GM19324 (cell line): ENCODE measurements around the gene GOLIM4.
"Not testable (repeated sequence)": the region's sequence is repeated elsewhere in the genome, so short reads cannot be mapped to it uniquely, and the experiment has no call there.

Source experiments
- ATAC-seq: cut with Tn5 transposase; IDR thresholded peaks from one replicate; pipeline ENCODE4 v1.9.1; 2021; ENCODE audit warnings: mild to moderate bottlenecking, moderate library complexity; ENCODE audit not compliant: unreplicated experiment, low FRiP score

Gene GOLIM4

GRCh38 chr3:168081171-168081771 lies 14.5 kb downstream of the GOLIM4 start:
- no peak for ATAC-seq

DNA sequence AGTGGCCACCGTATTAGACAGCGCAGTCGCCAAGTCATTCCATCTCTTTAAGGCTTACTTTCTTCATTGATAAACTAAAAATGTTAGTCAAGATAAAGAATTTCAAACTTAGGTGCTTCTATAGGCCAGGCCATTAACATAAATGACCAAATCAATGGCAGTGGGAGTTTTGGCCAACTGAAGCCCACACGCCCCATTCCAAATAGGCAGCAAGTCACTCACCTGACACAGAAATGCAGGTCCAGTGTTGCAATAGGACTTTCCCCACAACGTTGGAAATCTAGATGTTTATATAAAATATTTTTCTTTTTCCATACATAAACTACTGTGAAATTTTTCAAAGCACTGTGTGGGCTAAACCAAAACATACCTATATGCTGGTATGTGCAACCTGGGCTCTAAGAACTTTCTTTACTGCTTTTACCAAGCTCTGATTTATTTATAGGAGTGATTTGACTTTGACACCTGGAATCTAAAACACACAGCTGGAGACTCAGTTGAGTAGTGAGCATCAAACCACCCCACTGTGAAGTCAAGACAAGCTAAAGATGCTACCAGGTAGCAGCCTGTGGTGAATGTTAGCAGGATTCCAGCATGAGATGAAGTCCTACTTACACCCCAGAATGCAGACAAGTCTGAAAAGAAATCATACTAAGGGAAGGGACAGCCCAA lies 15.1 kb downstream of the GOLIM4 start:
- no peak for ATAC-seq

GRCh38 chr3:168080022-168080421 lies 15.7 kb downstream of the GOLIM4 start:
- no peak for ATAC-seq

GRCh38 chr3:168077091-168077490 lies 18.6 kb downstream of the GOLIM4 start:
- ATAC-seq: no peak

GRCh38 chr3:168073842-168074605 lies 21.7 kb downstream of the GOLIM4 start:
- ATAC-seq: no peak

DNA sequence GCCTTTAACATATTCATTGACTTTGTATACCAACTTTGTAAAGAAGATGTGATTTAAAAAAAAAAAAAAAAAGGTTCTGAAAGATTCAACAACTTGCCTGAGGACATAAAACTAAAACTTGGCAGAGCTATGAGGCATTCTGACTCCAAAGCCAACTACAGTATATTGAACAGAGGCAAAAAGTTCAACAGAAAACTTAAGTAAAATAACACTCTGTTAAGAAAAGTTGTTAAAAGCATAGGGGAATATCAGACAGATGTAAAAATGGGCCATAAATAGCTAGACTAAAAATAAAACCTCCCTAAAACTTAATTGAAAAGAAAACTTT lies 23.4 kb downstream of the GOLIM4 start:
- no peak for ATAC-seq

GRCh38 chr3:168071591-168072322 lies 24.0 kb downstream of the GOLIM4 start:
- ATAC-seq: no peak

DNA sequence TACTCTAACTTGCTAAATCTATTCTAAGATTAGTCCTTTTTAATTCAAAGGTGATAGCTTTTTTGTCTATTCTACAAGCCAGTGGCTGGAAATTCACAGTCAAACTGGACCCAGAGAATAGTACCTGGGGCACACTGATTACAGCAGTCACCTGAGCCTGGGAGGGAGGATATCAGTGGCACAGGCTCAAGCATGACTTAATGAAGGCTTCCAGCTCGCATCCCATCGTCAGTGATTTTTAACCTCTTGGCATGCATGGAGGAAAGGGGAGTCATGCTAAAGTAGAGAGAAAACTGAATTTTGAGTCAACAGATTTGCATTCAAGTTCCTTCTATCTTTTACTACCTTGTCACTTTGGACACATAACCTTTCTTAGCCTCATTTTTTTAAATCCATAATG lies 24.8 kb downstream of the GOLIM4 start:
- no peak for ATAC-seq

DNA sequence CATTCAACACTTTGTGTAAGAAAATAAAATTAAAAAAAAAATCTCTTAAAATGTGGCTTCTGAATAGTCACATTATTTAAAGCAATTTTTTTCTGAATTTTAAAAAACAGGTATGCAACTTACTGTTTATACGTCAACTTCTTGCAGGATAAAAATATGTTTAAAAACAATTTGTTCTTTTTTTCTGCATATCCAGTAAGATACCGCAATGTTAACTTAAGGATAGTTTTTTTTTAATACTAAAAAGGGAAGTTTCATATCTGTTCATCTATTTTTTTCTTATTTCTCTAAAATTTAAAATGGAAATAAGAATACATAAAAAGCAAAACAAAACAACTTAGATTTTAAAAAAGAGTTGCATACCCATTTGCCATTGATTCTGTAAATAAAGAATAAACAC lies 27.4 kb downstream of the GOLIM4 start:
- no peak for ATAC-seq

- ATAC-seq: no peak
Observed at GRCh38 chr3:168066882-168067281, 28.8 kb downstream of the GOLIM4 start.

GRCh38 chr3:168065569-168065968 lies 30.2 kb downstream of the GOLIM4 start:
- no peak for ATAC-seq

DNA sequence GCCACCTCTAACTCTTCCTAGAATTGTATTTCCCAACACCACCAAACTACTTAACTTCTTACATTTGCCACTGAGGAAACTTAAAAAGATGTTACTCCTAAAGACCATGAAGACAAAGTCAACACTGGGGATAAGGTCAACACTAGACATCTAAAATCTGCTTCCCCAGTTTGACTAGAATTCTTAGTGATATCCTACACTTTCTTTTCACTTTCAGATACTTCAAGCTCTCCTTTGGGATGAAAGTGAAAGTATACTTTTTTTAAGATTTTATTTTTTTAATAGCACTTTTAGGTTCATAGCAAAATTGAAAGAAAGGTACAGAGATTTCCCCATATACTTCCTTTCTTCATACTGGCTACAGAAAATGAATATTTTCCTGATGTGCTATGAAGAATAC lies 32.6 kb downstream of the GOLIM4 start:
- ATAC-seq: no peak

DNA sequence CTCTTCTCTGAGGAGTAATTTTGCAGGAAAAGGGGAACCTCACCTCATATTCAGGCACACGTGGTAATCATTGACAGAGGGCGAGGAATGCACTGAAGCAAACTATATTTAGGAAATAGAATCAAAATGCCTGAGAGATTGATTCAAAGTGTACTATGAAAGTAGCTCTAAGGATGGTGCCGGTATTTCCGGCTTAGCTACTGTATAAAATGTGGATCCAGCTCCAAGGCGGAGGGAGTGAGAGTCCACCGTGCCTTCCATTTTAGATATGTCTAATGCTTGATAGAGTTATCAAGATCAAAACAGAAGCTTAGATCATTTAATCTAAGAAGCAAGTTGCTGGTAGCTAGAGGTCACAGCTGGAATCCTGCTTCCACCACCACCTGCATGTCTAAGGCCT lies 33.0 kb downstream of the GOLIM4 start:
- ATAC-seq: no peak

- ATAC-seq: peak; percentile 64
Observed at GRCh38 chr3:168061332-168061996, 34.3 kb downstream of the GOLIM4 start.

- ATAC-seq: no peak
Observed at GRCh38 chr3:168060317-168060716, 35.4 kb downstream of the GOLIM4 start.

GRCh38 chr3:168058481-168058880 lies 37.2 kb downstream of the GOLIM4 start:
- ATAC-seq: no peak

DNA sequence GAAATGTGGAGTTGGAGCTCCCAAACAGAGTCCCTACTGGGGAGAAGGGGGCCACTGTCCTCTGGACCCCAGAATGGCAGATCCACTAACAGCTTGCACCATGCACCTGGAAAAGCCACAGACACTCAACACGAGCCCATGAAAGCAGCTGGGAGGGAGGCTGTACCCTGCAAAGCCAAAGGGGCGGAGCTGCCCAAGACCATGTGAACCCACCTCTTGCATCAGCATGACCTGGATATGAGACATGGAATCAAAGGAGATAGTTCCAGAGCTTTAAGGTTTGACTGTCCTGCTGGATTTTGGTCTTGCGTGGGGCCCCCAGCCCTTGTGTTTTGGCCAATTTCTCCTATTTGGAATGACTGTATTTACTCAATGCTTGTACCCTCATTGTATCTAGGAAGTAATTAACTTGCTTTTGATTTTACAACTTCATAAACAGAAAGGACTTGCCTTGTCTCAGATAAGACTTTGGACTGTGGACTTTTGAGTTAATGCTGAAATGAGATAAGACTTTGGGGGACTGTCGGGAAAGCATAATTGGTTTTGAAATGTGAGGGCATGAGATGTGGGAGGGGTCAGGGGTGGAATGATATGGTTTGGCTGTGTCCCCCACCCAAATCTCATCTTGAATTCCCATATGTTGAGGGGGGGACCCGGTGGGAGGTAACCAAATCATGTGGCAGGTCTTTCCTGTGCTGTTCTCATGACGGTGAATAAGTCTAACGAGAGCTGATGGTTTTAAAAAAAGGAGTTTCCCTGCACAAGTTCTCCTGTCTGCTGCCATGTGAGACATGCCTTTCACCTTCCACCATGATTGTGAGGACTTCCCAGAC lies 39.1 kb downstream of the GOLIM4 start:
- ATAC-seq: not testable (repeated sequence)

DNA sequence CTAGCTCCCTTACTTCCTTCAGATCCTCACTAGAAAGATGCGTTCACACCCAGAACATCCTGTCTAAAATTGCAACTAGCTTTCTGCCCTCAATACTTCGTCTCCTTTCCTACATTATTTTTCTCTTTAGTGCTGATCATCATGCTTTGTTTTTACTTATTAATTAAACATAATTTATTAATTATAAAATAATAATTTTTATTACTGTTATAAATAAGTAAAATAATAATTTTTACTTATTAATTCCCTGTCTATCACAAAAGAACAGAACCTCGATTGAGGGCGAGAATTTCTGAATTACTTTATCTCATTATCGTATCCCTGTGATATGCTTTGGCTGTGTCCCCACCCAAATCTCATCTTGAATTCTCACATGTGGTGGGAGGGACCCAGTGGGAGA lies 41.3 kb downstream of the GOLIM4 start:
- no peak for ATAC-seq

DNA sequence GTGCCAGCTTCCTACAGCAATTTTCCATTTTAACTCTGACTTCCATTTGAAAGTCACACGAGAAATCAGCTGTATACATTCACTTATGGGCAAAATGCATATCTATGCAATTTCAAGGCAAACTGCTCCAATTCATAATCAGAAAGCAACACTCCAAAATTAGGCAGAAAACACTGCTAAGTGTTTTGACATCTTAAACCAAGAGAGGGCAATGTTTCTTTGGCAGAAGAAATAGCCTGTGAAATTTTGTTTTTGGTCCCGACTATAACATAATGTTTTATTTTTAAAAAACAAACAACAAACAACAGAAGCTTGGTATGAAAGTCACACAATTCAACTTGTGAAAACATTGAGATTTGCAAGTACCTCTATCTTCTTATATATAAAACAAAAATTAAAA lies 42.6 kb downstream of the GOLIM4 start:
- no peak for ATAC-seq

- ATAC-seq: no peak
Observed at GRCh38 chr3:168052515-168052914, 43.2 kb downstream of the GOLIM4 start.
